Peyer's patch (tissue), 4 donors: ENCODE measurements around the gene ASAP3. TPM values are rescaled to one million over a fixed set of nuclear protein-coding genes. Genes with fewer than 3 reads are reported as not detected.

Source experiments
- DNase-seq, 3 donors: peaks; one replicate each; pipeline ENCODE4 v3.0.0-alpha.2; 2017 to 2019
- H3K27ac ChIP-seq, 4 donors: fragments of 200-600 bp; sonication (generic); one replicate each; pipeline ENCODE4 v1.5.1; 2016 to 2019
- H3K27me3 ChIP-seq, 2 donors: fragments of 200-600 bp; sonication (generic); one replicate each; pipeline ENCODE4 v1.5.1; 2019
- H3K36me3 ChIP-seq, 3 donors: fragments of 200-600 bp; sonication (generic); one replicate each; pipeline ENCODE4 v1.5.1; 2016 to 2019
- H3K4me1 ChIP-seq, 4 donors: fragments of 200-600 bp; sonication (generic); one replicate each; pipeline ENCODE4 v1.5.1; 2016 to 2019
- H3K4me3 ChIP-seq, 4 donors: fragments of 200-600 bp; sonication (generic); 1 replicate in 3 of 4; 2 replicates in 1 of 4; pipeline ENCODE4 v1.5.1; 2016 to 2019; ENCODE audit warnings: mild to moderate bottlenecking in 1 of 4
- H3K9me3 ChIP-seq, 4 donors: fragments of 200-600 bp; sonication (generic); one replicate each; pipeline ENCODE4 v1.5.1; 2016 to 2019; ENCODE audit warnings: mild to moderate bottlenecking in 1 of 4
- CTCF ChIP-seq, 6 experiments: fragments of 450-650 bp in 4 of 6; fragments of 200-600 bp in 2 of 6; sonication (generic) in 1 of 6; IDR thresholded peaks; one replicate each; pipeline ENCODE4 v1.5.1; 2017 to 2019; ENCODE audit warnings: antibody characterized with exemption in 6 of 6, mild to moderate bottlenecking in 3 of 6, moderate library complexity in 1 of 6
- POLR2A ChIP-seq, 2 donors: fragments of 450-650 bp; IDR thresholded peaks; one replicate each; pipeline ENCODE4 v1.5.1; 2017; ENCODE audit warnings: antibody characterized with exemption in 2 of 2, mild to moderate bottlenecking in 2 of 2, moderate library complexity in 2 of 2
- total RNA-seq, 4 donors: library from RNA; depleted of rRNA; stranded (reverse); fragments of >200 nt; gene quantifications; one replicate each; pipeline ENCODE4 v1.1.0, GENCODE V29; 2016

Gene ASAP3
- total RNA-seq = 10 to 100 TPM; 11.2 to 33.5 (median 25.8) TPM

GRCh38 chr1:23483321-23484252 lies at the start of gene ASAP3:
TSS of gene ASAP3 (minus strand) at chr1:23484179. CDS start at chr1:23484133, 46 bp downstream.
- DNase-seq = peak in 2 of 3 donors; percentile 52 to 53
- no peaks in the 10 kb centered on the region for H3K27me3 ChIP-seq
- no peaks in the 10 kb centered on the region for H3K36me3 ChIP-seq
- H3K27ac ChIP-seq = peak within 1 kb of the TSS; percentile 59 to 87 (median 82)
- TF ChIP-seq CTCF (IDR thresholded peaks at IDR 0.05) = peak in 3 of 6 experiments; percentile 16 to 20 (median 18)
- TF ChIP-seq POLR2A (IDR thresholded peaks at IDR 0.05) = no peak
- H3K9me3 ChIP-seq = no peaks in the 10 kb centered on the region
- H3K4me1 ChIP-seq = peaks cover 0 to 18% (median 4%) of the 10 kb centered on the region in 4 donors
- H3K4me3 ChIP-seq = peak within 1 kb of the TSS; percentile 72 to 89 (median 84)

GRCh38 chr1:23533246-23534023 lies 49.5 kb upstream of the ASAP3 start:
- DNase-seq = no peak
- peaks cover 0 to 56% (median 29%) of the 10 kb centered on the region in 4 donors for H3K4me1 ChIP-seq
- peak overlapping the region; percentile 1 to 77 (median 23) for H3K27ac ChIP-seq
- no peak overlapping the region for H3K4me3 ChIP-seq
- no peak for TF ChIP-seq POLR2A (IDR thresholded peaks at IDR 0.05)
- no peak for TF ChIP-seq CTCF (IDR thresholded peaks at IDR 0.05)
- no peaks in the 10 kb centered on the region for H3K27me3 ChIP-seq
- no peaks in the 10 kb centered on the region for H3K36me3 ChIP-seq
- no peaks in the 10 kb centered on the region for H3K9me3 ChIP-seq

GRCh38 chr1:23531562-23532094 lies 47.6 kb upstream of the ASAP3 start:
- Histone ChIP-seq H3K4me3 (peak overlapping the region in 3 of 4 donors; percentile 24 to 65 (median 44)), H3K4me1 (peaks cover 0 to 74% (median 43%) of the 10 kb centered on the region in 4 donors), H3K27ac (peak overlapping the region in 3 of 4 donors; percentile 10 to 77 (median 43))

GRCh38 chr1:23530747-23531561 lies 47.0 kb upstream of the ASAP3 start, which contains the start of gene E2F2:
TSS of gene E2F2 (minus strand) at chr1:23531233. CDS start at chr1:23530793, 440 bp downstream.
- Histone ChIP-seq H3K9me3 (no peaks in the 10 kb centered on the region), H3K27ac (peak within 1 kb of the TSS; percentile 66 to 94 (median 82)), H3K4me1 (peaks cover 3 to 81% (median 49%) of the 10 kb centered on the region in 4 donors), H3K36me3 (no peaks in the 10 kb centered on the region), H3K4me3 (peak within 1 kb of the TSS; percentile 45 to 74 (median 61)), H3K27me3 (no peaks in the 10 kb centered on the region)
- DNase-seq = peak; percentile 84 to 94 (median 93)
- peak in 1 of 2 donors; percentile 76 for TF ChIP-seq POLR2A (IDR thresholded peaks at IDR 0.05)
- peak in 4 of 6 experiments; percentile 1 to 29 (median 10) for TF ChIP-seq CTCF (IDR thresholded peaks at IDR 0.05)

More at GRCh38 chr1:23531562-23532094, 47.6 kb upstream of the ASAP3 start:
- no peak for DNase-seq
- Histone ChIP-seq H3K27me3 (no peaks in the 10 kb centered on the region), H3K9me3 (no peaks in the 10 kb centered on the region), H3K36me3 (no peaks in the 10 kb centered on the region)
- no peak for TF ChIP-seq CTCF (IDR thresholded peaks at IDR 0.05)
- peak in 1 of 2 donors; percentile 27 for TF ChIP-seq POLR2A (IDR thresholded peaks at IDR 0.05)
